Psoas muscle (tissue), 8 donors: Measurements from ENCODE around the gene MAP2K3. TPM values are rescaled to one million over a fixed set of nuclear protein-coding genes. Genes with fewer than 3 reads are reported as not detected.

ENCODE experiments used
- ATAC-seq, 4 donors: fragments of 200-7000 bp; cut with Tn5 transposase; one replicate each; pipeline ENCODE4 v1.9.1; 2020; ENCODE audit warnings: moderate library complexity in 3 of 4, mild to moderate bottlenecking in 2 of 4
- DNase-seq, 2 donors: peaks; one replicate each; pipeline ENCODE4 v3.0.0-alpha.2; 2020
- H3K27ac ChIP-seq: fragments of 200-600 bp; one replicate; pipeline ENCODE4 v1.8.0; 2022
- H3K27me3 ChIP-seq, 3 donors: fragments of 200-600 bp in 1 of 3; one replicate each; pipeline versions ENCODE4 v1.6.1 to v1.8.0; 2013 to 2022; ENCODE audit warnings: low read length in 2 of 3, mild to moderate bottlenecking in 2 of 3, moderate library complexity in 1 of 3; ENCODE audit not compliant: insufficient read depth in 3 of 3
- H3K36me3 ChIP-seq, 2 donors: fragments of 200-600 bp in 1 of 2; one replicate each; pipeline versions ENCODE4 v1.6.1 to v1.8.0; 2013 to 2022; ENCODE audit warnings: low read depth in 1 of 2, mild to moderate bottlenecking in 1 of 2, moderate library complexity in 1 of 2; ENCODE audit not compliant: insufficient read depth in 1 of 2
- H3K4me1 ChIP-seq: fragments of 200-600 bp; one replicate; pipeline ENCODE4 v1.8.0; 2022
- H3K4me3 ChIP-seq: fragments of 200-600 bp; one replicate; pipeline ENCODE4 v1.8.0; 2022; ENCODE audit warnings: mild to moderate bottlenecking
- H3K9me3 ChIP-seq: fragments of 200-600 bp; one replicate; pipeline ENCODE4 v1.8.0; 2022
- WGBS, 3 donors: extraction: QIAGEN DNeasy Blood & Tissue Kit; methylation state at CpG; one replicate each; pipeline versions ENCODE4 v1.1.6 to v1.1.7; 2013; 5-methylcytosine and 5-hydroxymethylcytosine counted together
- intact Hi-C, 2 donors: fragments of 100-400 bp; cut with DNase I; formaldehyde crosslinking; loops; one replicate each; pipeline versions ENCODE4 v1.11.0 to v1.14.2; 2022
- polyA plus RNA-seq, 3 donors: library from polyadenylated mRNA; stranded (reverse); fragments of 200-250 nt; gene quantifications; one replicate each; pipeline ENCODE4 v1.2.3, GENCODE V29; 2013
- total RNA-seq, 4 donors: library from RNA; stranded (reverse); fragmentation: NEBNext Ultra II Directional in 2 of 4; extraction: Animal tissue kit (Norgen Biotek cat#: 25700) in 2 of 4; gene quantifications; one replicate each; pipeline versions ENCODE4 v1.2.1 to v1.2.4, GENCODE V29; 2021 to 2023
- TF ChIP-seq, protein P1 (sequence below): fragments of 200-600 bp; IDR thresholded peaks from one replicate; pipeline ENCODE4 v1.8.0; 2022; ENCODE audit warnings: antibody characterized with exemption
- donor health status: healthy with polysubstance abuse.
- donor health status: DM: no; HTN: no; CAD: no; lungs with moderate emphysema.
- donor health status: Bipolar disorder and iron deficiency.
- donor health status: healthy.
- donor health status: DM: yes; HTN: yes; CAD: no.
- donor health status: DM: no; HTN: no; CAD: no.
- donor health status: DM: no; HTN: no; CAD: no.
- donor health status: DM: yes; HTN: yes; CAD: no.

The MAP2K3 gene
- total and polyA plus RNA-seq, 7 donors: 64.4 to 229 (median 114) TPM

DNA sequence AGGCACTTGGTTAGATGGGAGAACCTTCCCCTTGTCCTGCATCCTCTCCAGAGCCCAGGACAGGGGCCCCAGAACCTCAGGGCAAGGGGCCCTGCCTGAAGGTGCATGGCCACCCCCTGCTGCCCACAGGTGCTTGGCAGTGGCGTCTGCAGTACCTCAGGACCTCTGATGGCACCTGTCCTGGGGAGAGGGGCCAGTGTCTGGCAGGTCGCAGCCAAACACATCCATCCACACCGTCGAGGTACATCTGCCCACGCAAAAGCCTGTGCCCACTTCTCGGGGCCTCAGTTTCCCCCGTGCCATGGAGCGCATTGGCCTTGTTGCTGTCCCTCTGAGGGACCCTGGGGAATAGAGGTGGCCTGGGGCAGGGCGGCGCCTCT lies 9.3 kb downstream of the MAP2K3 start:
- Histone ChIP-seq H3K4me1 (peaks cover 62% of the 10 kb centered on the region), H3K27ac (peak overlapping the region; percentile 59), H3K4me3 (no peak overlapping the region), H3K27me3 (peaks cover 0 to 2% (median 0%) of the 10 kb centered on the region in 3 donors), H3K36me3 (peaks cover 0 to 17% of the 10 kb centered on the region in 2 donors), H3K9me3 (no peaks in the 10 kb centered on the region)
- intact Hi-C loops: loop anchor here in 1 of 2 donors (10.0 kb wide), 1 partner anchor 911 kb away; no protein-coding TSS in a partner anchor
- 56 to 65% (median 63%) methylated on average over 10 of the region's 10 CpGs for WGBS, 3 donors
- ATAC-seq (no peak), DNase-seq (peak in 1 of 2 donors; percentile 12)
- TF ChIP-seq, protein P1, sequence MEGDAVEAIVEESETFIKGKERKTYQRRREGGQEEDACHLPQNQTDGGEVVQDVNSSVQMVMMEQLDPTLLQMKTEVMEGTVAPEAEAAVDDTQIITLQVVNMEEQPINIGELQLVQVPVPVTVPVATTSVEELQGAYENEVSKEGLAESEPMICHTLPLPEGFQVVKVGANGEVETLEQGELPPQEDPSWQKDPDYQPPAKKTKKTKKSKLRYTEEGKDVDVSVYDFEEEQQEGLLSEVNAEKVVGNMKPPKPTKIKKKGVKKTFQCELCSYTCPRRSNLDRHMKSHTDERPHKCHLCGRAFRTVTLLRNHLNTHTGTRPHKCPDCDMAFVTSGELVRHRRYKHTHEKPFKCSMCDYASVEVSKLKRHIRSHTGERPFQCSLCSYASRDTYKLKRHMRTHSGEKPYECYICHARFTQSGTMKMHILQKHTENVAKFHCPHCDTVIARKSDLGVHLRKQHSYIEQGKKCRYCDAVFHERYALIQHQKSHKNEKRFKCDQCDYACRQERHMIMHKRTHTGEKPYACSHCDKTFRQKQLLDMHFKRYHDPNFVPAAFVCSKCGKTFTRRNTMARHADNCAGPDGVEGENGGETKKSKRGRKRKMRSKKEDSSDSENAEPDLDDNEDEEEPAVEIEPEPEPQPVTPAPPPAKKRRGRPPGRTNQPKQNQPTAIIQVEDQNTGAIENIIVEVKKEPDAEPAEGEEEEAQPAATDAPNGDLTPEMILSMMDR: no peak

DNA sequence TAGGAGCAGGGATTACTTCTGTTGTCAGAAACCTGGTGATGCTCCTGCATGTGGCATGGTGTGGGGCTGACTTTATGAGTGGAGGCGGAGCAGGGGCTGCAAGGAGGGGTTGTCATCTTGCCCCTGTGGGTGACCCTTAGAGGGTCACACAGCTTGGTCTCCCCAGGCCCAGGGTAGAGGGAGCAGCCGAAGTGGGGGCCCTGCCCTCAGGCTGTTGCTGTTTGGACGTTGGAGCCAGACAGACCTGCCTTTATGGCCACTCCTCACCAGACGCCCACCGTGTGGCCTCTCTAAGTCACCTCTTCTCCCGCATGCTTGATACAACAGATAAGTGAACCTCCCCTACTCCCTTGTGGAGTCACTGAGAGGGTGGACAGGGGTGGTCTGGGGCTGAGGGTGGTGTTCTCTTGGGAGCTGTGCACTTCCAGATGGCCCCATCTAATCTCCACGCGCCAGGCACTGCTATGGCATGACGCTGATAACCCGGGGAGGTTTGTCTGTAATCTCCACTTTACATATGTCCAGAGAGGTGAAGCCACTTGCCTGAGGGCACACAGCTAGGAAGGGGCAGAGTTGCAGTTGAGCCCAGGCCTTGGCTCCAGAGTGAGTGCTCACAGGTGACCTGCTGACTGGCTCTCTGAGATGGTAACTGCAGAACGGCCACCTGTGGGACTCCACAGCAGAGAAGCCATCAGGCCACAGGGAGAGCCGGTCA lies 10.0 kb downstream of the MAP2K3 start:
- intact Hi-C loops: loop anchor here in 1 of 2 donors (10.0 kb wide), 1 partner anchor 910 kb away; no protein-coding TSS in a partner anchor
- 62 to 65% (median 64%) methylated on average over 12 of the region's 12 CpGs for WGBS, 3 donors
- peak overlapping the region; percentile 59 for H3K27ac ChIP-seq
- TF ChIP-seq, protein P1: no peak
- H3K4me1 ChIP-seq: peaks cover 55% of the 10 kb centered on the region
- no peak overlapping the region for H3K4me3 ChIP-seq
- H3K36me3 ChIP-seq: peaks cover 0 to 23% of the 10 kb centered on the region in 2 donors
- peak in 1 of 2 donors; percentile 9 for DNase-seq
- no peak for ATAC-seq
- H3K27me3 ChIP-seq: peaks cover 0 to 2% (median 0%) of the 10 kb centered on the region in 3 donors
- no peaks in the 10 kb centered on the region for H3K9me3 ChIP-seq

DNA sequence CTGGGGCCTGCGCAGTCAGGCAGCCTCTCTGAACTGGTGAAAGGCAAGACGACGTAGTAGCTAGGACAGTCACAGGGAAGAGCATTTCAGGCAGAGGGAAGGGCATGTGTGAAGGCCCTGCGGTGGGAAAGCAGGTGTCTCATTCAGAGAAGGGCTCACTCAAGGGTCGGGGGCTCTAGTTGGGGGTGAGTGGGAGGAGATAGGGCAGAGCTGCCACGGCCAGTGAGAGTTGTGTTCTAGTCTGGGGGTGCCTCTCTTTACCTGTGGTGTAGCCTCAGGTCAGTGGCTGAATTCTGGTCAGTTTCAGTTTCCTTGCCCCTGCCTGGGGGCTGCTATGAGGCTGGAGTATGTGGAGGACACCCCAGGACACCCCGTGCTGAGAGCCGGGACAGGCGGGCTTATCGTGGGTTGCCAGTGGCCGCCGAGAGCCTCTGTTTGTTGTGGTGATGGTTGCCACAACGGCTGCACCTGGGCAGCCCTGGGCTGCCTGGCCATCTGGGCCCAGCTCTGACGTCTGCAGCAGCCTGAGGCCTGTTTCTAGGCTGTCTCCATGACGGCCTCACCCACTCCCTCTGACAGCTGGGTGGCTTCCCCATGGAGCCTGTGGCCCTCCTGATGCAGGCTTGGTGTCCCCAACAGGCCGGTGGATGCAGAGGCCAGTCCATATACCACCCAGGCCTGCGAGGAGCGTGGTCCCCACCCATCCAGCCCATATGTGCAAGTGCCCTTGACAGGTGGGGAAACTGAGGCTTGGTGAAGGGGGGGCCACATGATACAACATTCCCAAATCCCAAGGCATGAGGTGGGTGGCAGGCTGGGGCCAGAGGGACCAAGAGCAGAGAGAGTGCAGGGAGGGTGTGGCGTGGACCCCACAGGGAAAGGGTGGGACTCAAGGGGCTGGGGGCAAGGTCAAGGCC lies 10.8 kb downstream of the MAP2K3 start:
- TF ChIP-seq, protein P1: no peak
- H3K4me1 ChIP-seq: peaks cover 48% of the 10 kb centered on the region

DNA sequence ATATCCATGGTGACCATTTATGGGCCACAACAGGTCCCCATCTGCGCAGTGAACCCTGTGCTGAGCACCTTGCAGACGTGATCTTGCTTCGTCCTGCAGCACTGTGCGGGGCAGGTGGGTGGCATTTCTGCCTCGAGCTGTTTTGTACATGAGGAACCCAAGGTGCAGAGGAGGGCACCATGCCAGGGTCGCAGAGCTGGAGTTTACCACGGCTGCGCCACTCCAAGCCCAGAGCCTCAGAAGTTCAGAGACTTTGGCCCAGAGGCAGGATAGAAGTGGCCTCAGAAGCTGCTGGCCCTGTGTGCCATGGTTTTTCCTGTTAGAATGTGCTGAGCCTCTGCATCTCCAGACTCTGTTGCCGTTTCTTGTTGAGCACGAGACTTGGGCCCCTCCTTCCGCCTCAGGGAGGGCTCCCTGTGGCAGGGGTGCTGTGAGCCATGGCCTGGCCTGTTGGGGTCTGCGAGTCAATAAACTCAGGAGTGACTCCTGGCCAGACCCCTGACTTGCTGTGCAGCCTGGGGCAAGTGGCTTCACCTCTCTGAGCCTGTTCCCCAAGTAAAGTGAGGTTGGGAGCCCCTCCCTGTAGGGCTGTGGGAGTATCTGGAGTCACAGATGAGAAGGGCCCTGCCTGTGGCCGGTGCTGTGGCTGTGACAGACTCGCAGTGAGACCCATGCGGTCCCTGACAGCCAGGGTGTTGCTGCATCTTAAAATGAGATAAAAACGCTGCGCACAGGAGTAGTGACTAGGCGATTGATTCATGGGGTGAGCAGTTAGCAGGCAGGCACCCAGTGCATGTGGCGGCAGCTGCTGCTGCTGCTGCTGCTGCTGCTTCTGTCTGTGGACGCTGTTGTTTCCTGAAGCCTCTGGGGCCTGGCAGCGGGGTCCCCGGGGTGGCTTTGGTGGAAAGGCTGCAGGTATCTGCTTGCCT lies 11.8 kb downstream of the MAP2K3 start:
- H3K4me1 ChIP-seq: peaks cover 39% of the 10 kb centered on the region
- WGBS, 3 donors: 55 to 64% (median 55%) methylated on average over 22 of the region's 22 CpGs

More for the DNA sequence above, 10.8 kb downstream of the MAP2K3 start:
- Histone ChIP-seq H3K4me3 (no peak overlapping the region), H3K27ac (peak overlapping the region; percentile 59), H3K9me3 (no peaks in the 10 kb centered on the region), H3K27me3 (peaks cover 0 to 1% (median 0%) of the 10 kb centered on the region in 3 donors), H3K36me3 (peaks cover 0 to 32% of the 10 kb centered on the region in 2 donors)
- peak; percentile 11 to 49 (median 42) for ATAC-seq
- intact Hi-C loops: loop anchor here in 1 of 2 donors (10.0 kb wide), 1 partner anchor 910 kb away; no protein-coding TSS in a partner anchor
- DNase-seq: peak in 1 of 2 donors; percentile 34
- 48 to 57% (median 55%) methylated on average over 19 of the region's 19 CpGs for WGBS, 3 donors

More for the DNA sequence above, 11.8 kb downstream of the MAP2K3 start:
- Histone ChIP-seq H3K4me3 (no peak overlapping the region), H3K27ac (peak overlapping the region; percentile 64), H3K27me3 (no peaks in the 10 kb centered on the region), H3K9me3 (no peaks in the 10 kb centered on the region), H3K36me3 (peaks cover 0 to 42% of the 10 kb centered on the region in 2 donors)
- DNase-seq (no peak), ATAC-seq (peak in 2 of 4 donors; percentile 12 to 18)
- TF ChIP-seq, protein P1: no peak
- intact Hi-C loops: loop anchor here in 1 of 2 donors (10.0 kb wide), 1 partner anchor 908 kb away; no protein-coding TSS in a partner anchor
